Measurements from ENCODE around the gene MLC1.

DNA sequence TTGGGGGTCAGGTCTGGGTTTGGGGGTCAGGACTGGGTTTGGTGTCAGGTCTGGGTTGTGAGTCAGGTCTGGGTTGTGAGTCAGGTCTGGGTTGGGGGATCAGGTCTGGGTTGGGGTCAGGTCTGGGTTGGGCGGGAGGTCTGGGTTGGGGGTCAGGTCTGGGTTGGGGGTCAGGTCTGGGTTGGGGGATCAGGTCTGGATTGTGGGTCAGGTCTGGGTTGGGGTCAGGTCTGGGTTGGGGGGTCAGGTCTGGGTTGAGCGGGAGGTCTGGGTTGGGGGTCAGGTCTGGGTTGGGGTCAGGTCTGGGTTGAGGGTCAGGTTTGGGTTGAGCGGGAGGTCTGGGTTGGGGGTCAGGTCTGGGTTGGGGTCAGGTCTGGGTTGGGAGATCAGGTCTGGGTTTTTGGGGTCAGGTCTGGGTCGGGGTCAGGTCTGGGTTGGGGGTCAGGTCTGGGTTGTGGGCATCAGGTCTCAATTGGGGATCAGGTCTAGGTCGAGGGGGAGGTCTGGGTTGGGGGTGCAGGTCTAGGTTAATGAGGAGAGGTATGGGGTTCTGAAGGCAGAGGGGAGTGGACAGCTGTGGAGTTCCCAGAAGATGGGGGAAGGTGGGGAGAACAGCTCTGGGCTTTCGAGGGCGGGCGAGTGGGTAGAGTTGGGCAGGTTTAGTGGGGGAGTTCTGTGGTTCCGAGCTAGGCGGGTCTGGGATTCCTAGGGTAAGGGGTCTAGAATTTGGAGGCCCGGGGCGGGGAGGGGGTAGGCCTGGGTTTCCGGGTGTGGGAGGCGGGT, 27.8 kb downstream of the MLC1 start:
- TF ChIP-seq, protein P1, sequence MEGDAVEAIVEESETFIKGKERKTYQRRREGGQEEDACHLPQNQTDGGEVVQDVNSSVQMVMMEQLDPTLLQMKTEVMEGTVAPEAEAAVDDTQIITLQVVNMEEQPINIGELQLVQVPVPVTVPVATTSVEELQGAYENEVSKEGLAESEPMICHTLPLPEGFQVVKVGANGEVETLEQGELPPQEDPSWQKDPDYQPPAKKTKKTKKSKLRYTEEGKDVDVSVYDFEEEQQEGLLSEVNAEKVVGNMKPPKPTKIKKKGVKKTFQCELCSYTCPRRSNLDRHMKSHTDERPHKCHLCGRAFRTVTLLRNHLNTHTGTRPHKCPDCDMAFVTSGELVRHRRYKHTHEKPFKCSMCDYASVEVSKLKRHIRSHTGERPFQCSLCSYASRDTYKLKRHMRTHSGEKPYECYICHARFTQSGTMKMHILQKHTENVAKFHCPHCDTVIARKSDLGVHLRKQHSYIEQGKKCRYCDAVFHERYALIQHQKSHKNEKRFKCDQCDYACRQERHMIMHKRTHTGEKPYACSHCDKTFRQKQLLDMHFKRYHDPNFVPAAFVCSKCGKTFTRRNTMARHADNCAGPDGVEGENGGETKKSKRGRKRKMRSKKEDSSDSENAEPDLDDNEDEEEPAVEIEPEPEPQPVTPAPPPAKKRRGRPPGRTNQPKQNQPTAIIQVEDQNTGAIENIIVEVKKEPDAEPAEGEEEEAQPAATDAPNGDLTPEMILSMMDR (IDR thresholded peaks at IDR 0.05): no peak
- TF ChIP-seq POLR2A (IDR thresholded peaks at IDR 0.05): no peak
